ENCODE measurements around the gene SAMD10.

GRCh38 chr20:63935447-63935846 lies 44.0 kb downstream of the SAMD10 start:
- TF ChIP-seq CTCF (IDR thresholded peaks at IDR 0.05) (no peak), POLR2A (IDR thresholded peaks at IDR 0.05) (no peak)

Data from adrenal gland (tissue), 5 donors.